ENCODE data around the gene ARMC9. TPM values are rescaled to one million over a fixed set of nuclear protein-coding genes. Genes with fewer than 3 reads are reported as not detected.
A peak's percentile ranks its signal among the peaks of the same experiment; 100 is the strongest.

ARMC9 gene
- total and polyA plus RNA-seq, 2 donors from 2014 or later, result 7.3 to 18.2 TPM

DNA sequence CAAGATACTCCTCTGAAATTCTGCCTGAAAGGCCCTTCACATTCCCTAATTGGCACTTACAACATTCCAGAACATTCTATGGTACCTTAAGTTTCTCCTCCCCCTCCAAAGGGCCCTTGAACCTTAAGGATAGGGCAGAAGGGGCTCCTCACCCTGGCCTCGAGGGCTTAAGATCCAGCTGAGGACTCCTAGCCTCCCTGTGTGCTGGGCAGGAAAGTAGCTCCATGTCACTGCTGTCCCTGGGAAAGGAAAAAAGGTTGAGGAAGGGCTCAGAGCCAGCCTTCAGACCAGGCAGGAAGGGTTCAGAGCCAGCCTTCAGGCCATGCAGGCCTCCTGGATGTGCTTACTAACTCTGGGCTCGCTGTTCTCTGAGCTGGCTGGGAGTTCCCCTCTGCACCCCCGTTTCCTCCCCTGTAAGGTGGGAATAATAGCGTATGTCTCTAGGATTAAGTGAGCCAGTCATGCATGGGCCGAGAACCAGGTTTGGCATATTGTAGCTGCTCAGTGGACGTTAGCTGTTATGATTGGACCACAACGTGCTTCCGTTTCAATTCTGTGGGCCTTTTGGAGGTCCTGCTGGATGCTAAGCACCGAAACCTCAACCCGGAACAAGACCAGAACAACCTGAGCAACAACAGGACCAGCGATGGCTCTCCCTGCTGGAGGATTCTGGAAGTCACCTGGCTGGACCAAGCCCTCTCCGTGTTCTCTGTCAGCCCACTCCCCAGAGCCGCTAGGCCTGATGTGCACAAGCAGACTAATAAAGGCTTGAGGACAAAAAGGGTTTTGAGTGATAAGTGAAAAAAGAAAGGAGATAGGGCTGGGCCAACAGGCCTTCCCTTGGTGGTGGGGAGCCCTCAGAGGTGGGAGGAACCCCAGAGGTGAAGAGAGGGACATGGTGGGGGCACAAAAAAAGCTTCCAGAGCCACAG is 196.0 kb downstream of the ARMC9 start:
- DNase-seq (peak in 2 of 5 donors; percentile 45 to 55), FAIRE-seq (no peak)
- Histone ChIP-seq H3K4me3 (ENCODE audit: low read length in 3 of 3) (no peak overlapping the region), H3K27me3 (ENCODE audit: control insufficient read depth, insufficient read depth, low read length) (no peaks in the 10 kb centered on the region), H3K4me1 (ENCODE audit: control insufficient read depth in 2 of 3, insufficient read depth in 2 of 3, low read depth in 1 of 3, low read length in 3 of 3) (peaks cover 0 to 2% (median 0%) of the 10 kb centered on the region in 3 donors), H3K27ac (ENCODE audit: low read depth in 2 of 2, low read length in 2 of 2) (no peak overlapping the region), H3K9me3 (ENCODE audit: control insufficient read depth in 2 of 3, insufficient read depth in 1 of 3, low read length in 3 of 3) (no peaks in the 10 kb centered on the region), H3K9ac (ENCODE audit: low read length in 3 of 3) (no peak overlapping the region), H3K36me3 (ENCODE audit: control insufficient read depth in 2 of 3, insufficient read depth in 3 of 3, low read length in 3 of 3) (no peaks in the 10 kb centered on the region)
- intact Hi-C loops (cut with DNase I), result no loop called here
- no peak for TF ChIP-seq CTCF (IDR thresholded peaks at IDR 0.05; ENCODE audit: borderline replicate concordance, extremely low read depth, insufficient read depth)

DNA sequence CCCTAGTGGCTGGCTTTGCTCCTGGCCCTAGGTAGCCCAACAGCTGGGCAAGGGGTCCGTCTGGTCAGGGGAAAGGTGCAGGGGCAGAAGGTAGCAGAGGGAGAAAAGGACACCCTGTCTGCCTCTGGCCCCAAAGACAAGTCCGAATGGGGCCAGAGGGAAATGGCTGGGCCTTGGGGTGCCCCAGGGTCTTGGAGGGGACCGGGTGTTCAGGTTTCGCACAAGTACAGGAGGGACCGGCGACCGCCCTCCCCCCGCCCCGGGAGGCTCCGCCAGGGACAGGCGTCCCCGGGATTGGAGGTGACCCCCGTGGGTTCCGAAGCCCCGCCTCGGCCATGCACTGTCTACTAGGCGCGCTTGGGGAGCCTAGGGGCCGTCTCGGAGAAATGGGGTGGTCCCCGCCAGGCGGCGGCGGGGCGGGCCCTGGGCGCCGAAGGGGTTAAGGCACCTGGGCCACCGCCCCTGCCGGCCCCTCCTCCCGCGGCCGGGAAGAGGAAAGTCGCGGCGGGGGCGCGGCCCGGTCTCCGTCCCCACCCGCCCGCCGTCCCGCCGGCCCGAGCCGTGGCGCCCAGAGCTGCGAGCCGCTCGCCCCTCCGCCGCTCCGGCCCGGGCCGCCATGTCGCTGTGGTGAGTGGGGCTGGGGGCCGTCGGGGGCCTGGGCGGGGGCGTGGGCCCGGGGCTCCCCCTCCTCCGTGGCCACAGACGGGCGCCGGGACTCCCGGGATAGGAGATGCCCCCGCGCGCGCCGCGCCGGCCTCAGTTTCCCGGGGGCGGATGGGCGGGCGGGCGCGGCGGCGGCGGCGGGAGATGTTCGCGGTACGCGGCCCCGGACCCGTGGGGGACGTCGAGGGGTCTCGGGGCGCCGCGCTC is 197.0 kb downstream of the ARMC9 start, which contains the start of gene B3GNT7:
TSS of gene B3GNT7 (plus strand) at position 523 of the 870 bp plus-strand sequence. CDS start at position 617, 94 bp downstream.
- Histone ChIP-seq H3K9ac (ENCODE audit: low read length in 3 of 3) (no peak within 1 kb of the TSS), H3K4me1 (ENCODE audit: control insufficient read depth in 2 of 3, insufficient read depth in 2 of 3, low read depth in 1 of 3, low read length in 3 of 3) (peaks cover 0 to 7% (median 0%) of the 10 kb centered on the region in 3 donors), H3K27ac (ENCODE audit: low read depth in 2 of 2, low read length in 2 of 2) (no peak within 1 kb of the TSS), H3K4me3 (ENCODE audit: low read length in 3 of 3) (no peak within 1 kb of the TSS), H3K27me3 (ENCODE audit: control insufficient read depth, insufficient read depth, low read length) (no peaks in the 10 kb centered on the region), H3K36me3 (ENCODE audit: control insufficient read depth in 2 of 3, insufficient read depth in 3 of 3, low read length in 3 of 3) (no peaks in the 10 kb centered on the region), H3K9me3 (ENCODE audit: control insufficient read depth in 2 of 3, insufficient read depth in 1 of 3, low read length in 3 of 3) (no peaks in the 10 kb centered on the region)
- no peak for FAIRE-seq
- intact Hi-C loops (cut with DNase I), result no loop called here
- no peak for TF ChIP-seq CTCF (IDR thresholded peaks at IDR 0.05; ENCODE audit: borderline replicate concordance, extremely low read depth, insufficient read depth)
- DNase-seq, result peak in 2 of 5 donors; percentile 71 to 78

DNA sequence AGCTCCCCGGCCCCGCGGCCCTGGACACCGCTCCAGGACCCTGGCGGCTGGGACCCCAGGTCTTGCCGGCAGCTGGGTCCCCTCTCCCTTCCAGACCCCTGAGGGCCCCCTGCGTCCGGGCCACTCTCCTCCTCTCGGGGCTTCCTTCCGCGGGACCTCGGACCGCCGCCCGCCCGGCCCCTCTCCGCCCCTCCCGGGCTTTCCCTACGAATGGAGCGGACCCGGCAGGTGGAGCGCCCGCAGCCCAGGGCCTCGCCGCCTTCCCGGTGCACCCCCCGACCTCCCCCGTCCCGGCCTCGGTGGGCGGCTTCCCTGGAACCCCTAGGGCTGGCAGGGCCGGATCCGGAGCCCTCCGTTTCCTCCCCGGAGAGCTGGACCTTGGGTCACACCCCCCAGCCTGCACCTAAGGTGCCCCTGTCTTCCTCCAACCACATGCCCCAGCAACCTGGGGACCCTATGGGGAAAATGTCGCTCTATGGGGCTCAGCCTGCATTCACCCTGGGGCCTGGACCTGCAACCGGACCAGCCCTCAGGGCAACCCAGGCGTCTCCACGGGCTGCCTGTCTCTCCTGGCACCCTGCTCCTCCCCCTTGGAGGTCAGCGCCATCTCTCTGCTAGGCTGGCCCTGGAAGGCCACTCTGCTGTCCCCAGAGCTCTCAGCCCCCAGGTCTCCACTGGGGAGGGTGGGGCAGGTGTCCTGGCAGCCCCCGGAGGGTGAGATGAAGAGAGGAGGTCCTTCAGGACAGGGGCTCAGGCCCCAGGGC is 197.8 kb downstream of the ARMC9 start:
- H3K4me3 ChIP-seq (ENCODE audit: low read length in 3 of 3), result no peak overlapping the region
- H3K9me3 ChIP-seq (ENCODE audit: control insufficient read depth in 2 of 3, insufficient read depth in 1 of 3, low read length in 3 of 3), result no peaks in the 10 kb centered on the region
- peaks cover 0 to 8% (median 0%) of the 10 kb centered on the region in 3 donors for H3K4me1 ChIP-seq (ENCODE audit: control insufficient read depth in 2 of 3, insufficient read depth in 2 of 3, low read depth in 1 of 3, low read length in 3 of 3)
- TF ChIP-seq CTCF (IDR thresholded peaks at IDR 0.05; ENCODE audit: borderline replicate concordance, extremely low read depth, insufficient read depth), result no peak
- H3K9ac ChIP-seq (ENCODE audit: low read length in 3 of 3), result no peak overlapping the region
- H3K27me3 ChIP-seq (ENCODE audit: control insufficient read depth, insufficient read depth, low read length), result no peaks in the 10 kb centered on the region
- intact Hi-C loops (cut with DNase I), result no loop called here
- DNase-seq, result peak in 1 of 5 donors; percentile 78
- no peak overlapping the region for H3K27ac ChIP-seq (ENCODE audit: low read depth in 2 of 2, low read length in 2 of 2)
- H3K36me3 ChIP-seq (ENCODE audit: control insufficient read depth in 2 of 3, insufficient read depth in 3 of 3, low read length in 3 of 3), result no peaks in the 10 kb centered on the region
- no peak for FAIRE-seq
